ENCODE data around the gene UBE2L5. TPM values are rescaled to one million over a fixed set of nuclear protein-coding genes. Genes with fewer than 3 reads are reported as not detected.
A peak's percentile ranks its signal among the peaks of the same experiment; 100 is the strongest.

UBE2L5 gene
- total RNA-seq, 4 donors from 2014 or later: not detected

DNA sequence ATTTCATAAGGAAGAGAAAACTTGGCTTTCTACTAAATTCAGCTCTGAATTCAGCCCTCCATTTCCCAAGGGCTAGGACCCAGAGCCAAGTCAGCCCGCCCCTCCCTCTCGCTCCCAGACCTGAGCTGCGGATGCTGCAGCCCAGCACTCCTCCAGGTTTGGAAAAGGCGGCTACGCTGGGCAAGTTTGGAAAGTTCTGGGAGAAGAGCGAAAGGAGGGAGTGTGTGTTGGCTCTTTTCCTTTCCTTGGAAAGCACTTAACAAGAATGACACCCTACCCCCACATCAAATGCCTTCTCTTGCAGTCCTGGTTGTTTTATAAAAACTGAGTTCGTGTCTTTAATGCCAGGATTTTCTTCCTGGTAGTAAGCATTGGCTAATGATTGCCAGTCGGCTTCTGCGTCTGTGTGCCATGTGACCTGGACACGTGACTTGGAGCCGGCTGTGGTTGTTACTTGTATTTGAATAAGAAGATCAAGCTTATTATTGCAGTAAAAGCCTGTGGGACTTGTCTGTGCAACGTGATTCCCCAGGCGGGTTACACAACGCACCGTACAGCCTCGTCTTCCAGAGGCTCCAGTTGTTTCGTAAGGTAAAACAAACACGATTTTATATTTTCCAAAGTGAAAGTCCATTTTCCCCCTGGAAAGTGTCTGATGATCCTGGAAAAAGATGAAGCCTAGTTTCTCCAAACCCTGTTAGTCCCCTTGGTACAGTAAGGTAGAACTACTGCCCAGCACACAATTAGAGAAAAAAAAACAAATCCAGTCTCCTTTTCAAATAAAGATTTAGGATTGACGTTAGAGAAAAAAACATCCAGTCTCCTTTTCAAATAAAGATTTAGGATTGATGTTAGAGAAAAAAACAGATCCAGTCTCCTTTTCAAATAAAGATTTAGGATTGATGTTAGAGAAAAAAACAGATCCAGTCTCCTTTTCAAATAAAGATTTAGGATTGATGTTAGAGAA lies 26.8 kb upstream of the UBE2L5 start:
- TF ChIP-seq, protein P1, sequence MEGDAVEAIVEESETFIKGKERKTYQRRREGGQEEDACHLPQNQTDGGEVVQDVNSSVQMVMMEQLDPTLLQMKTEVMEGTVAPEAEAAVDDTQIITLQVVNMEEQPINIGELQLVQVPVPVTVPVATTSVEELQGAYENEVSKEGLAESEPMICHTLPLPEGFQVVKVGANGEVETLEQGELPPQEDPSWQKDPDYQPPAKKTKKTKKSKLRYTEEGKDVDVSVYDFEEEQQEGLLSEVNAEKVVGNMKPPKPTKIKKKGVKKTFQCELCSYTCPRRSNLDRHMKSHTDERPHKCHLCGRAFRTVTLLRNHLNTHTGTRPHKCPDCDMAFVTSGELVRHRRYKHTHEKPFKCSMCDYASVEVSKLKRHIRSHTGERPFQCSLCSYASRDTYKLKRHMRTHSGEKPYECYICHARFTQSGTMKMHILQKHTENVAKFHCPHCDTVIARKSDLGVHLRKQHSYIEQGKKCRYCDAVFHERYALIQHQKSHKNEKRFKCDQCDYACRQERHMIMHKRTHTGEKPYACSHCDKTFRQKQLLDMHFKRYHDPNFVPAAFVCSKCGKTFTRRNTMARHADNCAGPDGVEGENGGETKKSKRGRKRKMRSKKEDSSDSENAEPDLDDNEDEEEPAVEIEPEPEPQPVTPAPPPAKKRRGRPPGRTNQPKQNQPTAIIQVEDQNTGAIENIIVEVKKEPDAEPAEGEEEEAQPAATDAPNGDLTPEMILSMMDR (IDR thresholded peaks at IDR 0.05 in 4 of 5, conservative IDR thresholded peaks at IDR 0.05 in 1 of 5): no peak
- TF ChIP-seq POLR2A (IDR thresholded peaks at IDR 0.05): peak; percentile 28 to 41
- Histone ChIP-seq H3K27ac (peak overlapping the region; percentile 72 to 86 (median 83)), H3K27me3 (no peaks in the 10 kb centered on the region), H3K9me3 (no peaks in the 10 kb centered on the region), H3K36me3 (no peaks in the 10 kb centered on the region), H3K4me1 (peaks cover 0 to 7% of the 10 kb centered on the region in 2 donors), H3K4me3 (peak overlapping the region; percentile 59 to 80 (median 69))
- DNase-seq (peak; percentile 88 to 96), ATAC-seq (peak; percentile 95 to 97)
- in situ Hi-C loops (cut with MboI; ENCODE audit: low sequenced_read_pairs in 4 of 4) (no loop called here), intact Hi-C loops (cut with DNase I; ENCODE audit: low total_unique reads) (loop anchor here (1.0 to 5.0 kb wide), 4 partner anchors 13 to 88 kb away; partner anchors contain the start of genes KATNAL1 and UBE2L5)

DNA sequence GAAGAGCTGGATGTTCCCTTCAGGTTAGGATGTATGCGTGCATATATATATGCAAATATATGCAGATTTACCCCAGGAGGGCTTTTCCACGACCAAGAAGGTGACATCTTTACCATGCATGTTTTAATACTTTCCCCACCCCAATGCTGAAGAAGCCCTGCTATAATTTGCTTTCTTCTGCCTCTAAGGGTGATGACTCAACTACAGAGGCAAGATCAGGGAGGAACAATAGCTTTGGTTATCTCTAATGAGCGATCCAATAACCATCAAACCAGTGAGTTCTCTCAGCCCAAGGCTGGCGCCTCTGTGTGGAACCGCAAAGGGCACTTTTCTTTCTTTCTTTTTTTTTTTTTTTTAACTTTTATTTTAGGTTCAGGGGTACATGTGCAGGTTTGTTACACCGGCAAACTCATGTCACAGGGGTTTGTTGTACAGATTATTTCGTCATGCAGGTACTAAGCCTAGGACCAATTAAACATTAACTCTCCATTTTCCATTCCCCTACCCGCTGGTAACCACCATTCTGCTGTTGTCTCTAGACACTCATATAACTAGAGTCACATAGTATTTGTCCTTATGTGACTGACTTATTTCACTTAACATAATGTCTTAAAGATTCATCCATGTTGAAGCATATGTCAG lies 25.7 kb upstream of the UBE2L5 start:
- H3K27me3 ChIP-seq: no peaks in the 10 kb centered on the region
- peaks cover 0 to 7% of the 10 kb centered on the region in 2 donors for H3K4me1 ChIP-seq
- in situ Hi-C loops (cut with MboI; ENCODE audit: low sequenced_read_pairs in 4 of 4): no loop called here
- no peak for ATAC-seq
- no peak for DNase-seq
- intact Hi-C loops (cut with DNase I; ENCODE audit: low total_unique reads): loop anchor here (5.0 kb wide), 1 partner anchor 89 kb away; the partner anchor contains the start of gene KATNAL1
- no peaks in the 10 kb centered on the region for H3K9me3 ChIP-seq
- peak overlapping the region in 3 of 4 donors; percentile 72 to 84 (median 82) for H3K27ac ChIP-seq
- H3K4me3 ChIP-seq: no peak overlapping the region
- H3K36me3 ChIP-seq: no peaks in the 10 kb centered on the region
- TF ChIP-seq, protein P1 (IDR thresholded peaks at IDR 0.05 in 4 of 5, conservative IDR thresholded peaks at IDR 0.05 in 1 of 5): no peak
- no peak for TF ChIP-seq POLR2A (IDR thresholded peaks at IDR 0.05)

DNA sequence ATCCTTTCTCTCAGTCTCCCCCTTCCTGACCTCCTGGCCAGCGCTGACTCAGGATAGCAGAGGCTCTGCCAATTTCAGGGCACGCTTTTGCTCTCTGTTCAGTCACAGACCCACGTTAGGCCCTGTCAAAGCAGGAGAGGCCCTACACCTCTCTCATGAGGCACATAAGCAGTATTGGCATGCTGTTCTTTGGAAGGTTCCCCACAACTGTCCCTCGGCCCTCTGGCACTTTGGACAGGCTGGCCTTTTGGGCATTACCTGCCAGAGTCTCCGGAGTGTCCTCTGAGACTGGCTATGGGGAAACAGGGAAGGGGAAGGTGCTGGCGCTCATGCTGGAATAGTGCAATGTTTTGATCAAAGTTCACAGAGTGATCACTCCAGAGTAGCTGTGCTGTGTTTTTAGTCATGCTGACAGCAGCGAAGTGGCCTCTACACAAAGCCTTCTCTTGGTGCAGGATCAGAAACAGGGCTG lies 23.7 kb upstream of the UBE2L5 start:
- no peak overlapping the region for H3K27ac ChIP-seq
- intact Hi-C loops (cut with DNase I; ENCODE audit: low total_unique reads): loop anchor here (5.0 kb wide), 1 partner anchor 91 kb away; the partner anchor contains the start of gene KATNAL1

DNA sequence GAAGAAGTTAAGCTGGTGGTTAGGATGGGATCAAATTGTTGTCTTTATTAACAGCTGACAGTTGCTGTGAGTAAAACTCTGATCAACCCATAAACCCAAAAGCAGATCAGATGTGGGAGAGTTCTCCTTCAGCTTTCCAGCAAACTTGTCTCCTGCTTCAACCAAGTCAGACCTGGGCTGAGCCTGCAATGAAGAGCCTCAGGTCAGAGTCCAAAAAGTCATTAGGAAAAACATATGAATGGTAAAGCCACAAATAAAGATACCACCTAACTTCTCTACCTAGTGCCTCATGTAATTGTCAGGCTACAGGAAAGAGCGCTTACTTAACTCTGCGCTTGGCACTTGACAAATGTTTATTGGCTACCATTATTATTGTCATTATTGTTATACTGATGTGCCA lies 21.9 kb upstream of the UBE2L5 start:
- intact Hi-C loops (cut with DNase I; ENCODE audit: low total_unique reads): no loop called here
- in situ Hi-C loops (cut with MboI; ENCODE audit: low sequenced_read_pairs in 4 of 4): loop anchor here in 2 of 4 donors (10.0 kb wide), 3 partner anchors 54 to 214 kb away; partner anchors contain the start of genes USPL1 (in 2 of the 2) and HMGB1 (in 1 of the 2)
- Histone ChIP-seq H3K27me3 (no peaks in the 10 kb centered on the region), H3K36me3 (no peaks in the 10 kb centered on the region), H3K9me3 (no peaks in the 10 kb centered on the region), H3K4me3 (no peak overlapping the region), H3K4me1 (no peaks in the 10 kb centered on the region), H3K27ac (no peak overlapping the region)
- TF ChIP-seq POLR2A (IDR thresholded peaks at IDR 0.05): no peak
- TF ChIP-seq, protein P1 (IDR thresholded peaks at IDR 0.05 in 4 of 5, conservative IDR thresholded peaks at IDR 0.05 in 1 of 5): no peak
- ATAC-seq (no peak), DNase-seq (no peak)

More for the DNA sequence above, 23.7 kb upstream of the UBE2L5 start:
- TF ChIP-seq POLR2A (IDR thresholded peaks at IDR 0.05): no peak
- TF ChIP-seq, protein P1 (IDR thresholded peaks at IDR 0.05 in 4 of 5, conservative IDR thresholded peaks at IDR 0.05 in 1 of 5): no peak
- no peak overlapping the region for H3K4me3 ChIP-seq
- H3K9me3 ChIP-seq: no peaks in the 10 kb centered on the region
- DNase-seq (no peak), ATAC-seq (no peak)
- in situ Hi-C loops (cut with MboI; ENCODE audit: low sequenced_read_pairs in 4 of 4): no loop called here
- no peaks in the 10 kb centered on the region for H3K27me3 ChIP-seq
- no peaks in the 10 kb centered on the region for H3K36me3 ChIP-seq
- H3K4me1 ChIP-seq: peaks cover 0 to 7% of the 10 kb centered on the region in 2 donors

All from gastrocnemius medialis (tissue), 4 donors.